GM12865 (cell line): ENCODE results near the gene IQGAP2.

Source experiments
- DNase-seq: peaks from one replicate; pipeline ENCODE4 v3.0.0; 2010; ENCODE audit warnings: low read depth
- H3K4me3 ChIP-seq: 2 replicates; pipeline ENCODE4 v1.5.1; 2011; ENCODE audit warnings: mild to moderate bottlenecking, low read depth, low read length, control low read depth
- CTCF ChIP-seq: IDR thresholded peaks from 2 replicates; pipeline ENCODE4 v1.5.1; 2011; ENCODE audit warnings: low read length, control low read depth, low read depth, inconsistent platforms; ENCODE audit not compliant: insufficient read depth; ENCODE audit errors: missing control alignments

The IQGAP2 gene

GRCh38 chr5:76690704-76691466 lies 287.8 kb downstream of the IQGAP2 start:
- H3K4me3 ChIP-seq: no peak overlapping the region
- no peak for DNase-seq
- no peak for TF ChIP-seq CTCF

GRCh38 chr5:76691467-76692273 lies 288.6 kb downstream of the IQGAP2 start:
- no peak overlapping the region for H3K4me3 ChIP-seq
- no peak for TF ChIP-seq CTCF
- peak; percentile 28 for DNase-seq

- TF ChIP-seq CTCF: no peak
- no peak for DNase-seq
- no peak overlapping the region for H3K4me3 ChIP-seq
These were observed 289.1 kb downstream of the IQGAP2 start for GRCh38 chr5:76692274-76692540.

GRCh38 chr5:76692651-76693050 lies 289.6 kb downstream of the IQGAP2 start:
- DNase-seq: no peak
- no peak for TF ChIP-seq CTCF
- no peak overlapping the region for H3K4me3 ChIP-seq

- H3K4me3 ChIP-seq: no peak overlapping the region
- no peak for DNase-seq
- no peak for TF ChIP-seq CTCF
These were observed 290.1 kb downstream of the IQGAP2 start for GRCh38 chr5:76693141-76693540.

- H3K4me3 ChIP-seq: no peak overlapping the region
- no peak for DNase-seq
- TF ChIP-seq CTCF: no peak
These were observed 291.2 kb downstream of the IQGAP2 start for GRCh38 chr5:76694317-76694716.
